Measurements from ENCODE around the gene GRHL1. TPM values are rescaled to one million over a fixed set of nuclear protein-coding genes. Genes with fewer than 3 reads are reported as not detected.

The GRHL1 gene
- polyA plus RNA-seq, 1 donor (not counting 4 experiments of a cell fraction or from before 2014, with no cell fraction given), result 7.8 TPM

DNA sequence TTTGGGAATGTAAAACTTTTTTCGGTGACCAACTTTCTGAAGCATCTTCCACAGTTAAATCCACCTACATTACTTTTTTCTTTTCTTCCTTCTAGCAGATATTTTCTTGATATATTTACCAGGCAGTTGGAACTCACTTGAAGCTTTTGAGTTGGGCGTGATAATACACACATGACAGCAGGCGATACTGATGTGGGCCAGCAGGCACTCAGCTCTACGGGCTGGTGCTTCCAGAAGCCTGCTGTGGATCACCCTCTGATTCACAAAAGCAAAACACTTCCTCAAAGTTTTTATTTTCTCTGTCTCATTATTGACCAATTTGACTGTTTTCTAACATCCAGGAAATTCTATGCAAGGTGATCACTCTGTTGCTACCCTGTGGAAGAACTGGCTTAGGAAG is 22.9 kb downstream of the GRHL1 start:
- Histone ChIP-seq H2AFZ (ENCODE audit: control insufficient read depth, low read length) (no peak overlapping the region), H3K4me1 (ENCODE audit: control insufficient read depth, extremely low read depth, insufficient read depth, low read length) (peaks cover 20% of the 10 kb centered on the region), H3K36me3 (ENCODE audit: control insufficient read depth in 2 of 2, extremely low read depth in 1 of 2, insufficient read depth in 2 of 2, low read length in 2 of 2) (no peaks in the 10 kb centered on the region), H4K20me1 (ENCODE audit: control insufficient read depth, extremely low read depth, insufficient read depth, low read length) (no peaks in the 10 kb centered on the region), H3K9me1 (ENCODE audit: control insufficient read depth, extremely low read depth, insufficient read depth, low read length) (no peaks in the 10 kb centered on the region), H3K4me3 (ENCODE audit: control insufficient read depth in 2 of 3, extremely low read depth in 1 of 3, insufficient read depth in 2 of 3, low read depth in 1 of 3, low read length in 3 of 3) (no peak overlapping the region), H3K27me3 (ENCODE audit: control insufficient read depth, extremely low read depth, insufficient read depth, low read length) (no peaks in the 10 kb centered on the region), H3K27ac (ENCODE audit: control insufficient read depth, insufficient read depth, low read length) (no peak overlapping the region), H3K9me3 (ENCODE audit: control insufficient read depth, low read depth, low read length) (no peaks in the 10 kb centered on the region), H3K4me2 (ENCODE audit: control insufficient read depth, extremely low read depth, insufficient read depth, low read depth, low read length) (no peak overlapping the region), H3K9ac (ENCODE audit: control insufficient read depth, extremely low read depth, insufficient read depth, low read length) (no peak overlapping the region), H3K79me2 (ENCODE audit: control insufficient read depth, insufficient read depth, low read length) (no peaks in the 10 kb centered on the region)
- FAIRE-seq (no peak), DNase-seq (ENCODE audit: low read depth, low spot score) (no peak)
- no peak for TF ChIP-seq EZH2 (IDR thresholded peaks at IDR 0.05; ENCODE audit: low read length)
- TF ChIP-seq CTCF (optimal IDR thresholded peaks at IDR 0.05 in 1 of 3, IDR thresholded peaks at IDR 0.05 in 1 of 3, conservative IDR thresholded peaks at IDR 0.05 in 1 of 3; ENCODE audit: extremely low read depth in 1 of 3, insufficient read depth in 2 of 3, low read length in 3 of 3), result no peak
- dilution Hi-C loops (cut with MboI; ENCODE audit: extremely low pct_ligation_motif_present, low sequenced_read_pairs), result no loop called here

- DNase-seq (ENCODE audit: low read depth, low spot score) (no peak), FAIRE-seq (no peak)
- dilution Hi-C loops (cut with MboI; ENCODE audit: extremely low pct_ligation_motif_present, low sequenced_read_pairs), result no loop called here
- Histone ChIP-seq H3K27ac (ENCODE audit: control insufficient read depth, insufficient read depth, low read length) (no peak overlapping the region), H2AFZ (ENCODE audit: control insufficient read depth, low read length) (no peak overlapping the region), H3K9me3 (ENCODE audit: control insufficient read depth, low read depth, low read length) (no peaks in the 10 kb centered on the region), H3K4me1 (ENCODE audit: control insufficient read depth, extremely low read depth, insufficient read depth, low read length) (peaks cover 20% of the 10 kb centered on the region), H3K27me3 (ENCODE audit: control insufficient read depth, extremely low read depth, insufficient read depth, low read length) (no peaks in the 10 kb centered on the region), H3K79me2 (ENCODE audit: control insufficient read depth, insufficient read depth, low read length) (no peaks in the 10 kb centered on the region), H4K20me1 (ENCODE audit: control insufficient read depth, extremely low read depth, insufficient read depth, low read length) (no peaks in the 10 kb centered on the region), H3K9me1 (ENCODE audit: control insufficient read depth, extremely low read depth, insufficient read depth, low read length) (no peaks in the 10 kb centered on the region), H3K36me3 (ENCODE audit: control insufficient read depth in 2 of 2, extremely low read depth in 1 of 2, insufficient read depth in 2 of 2, low read length in 2 of 2) (no peaks in the 10 kb centered on the region), H3K4me3 (ENCODE audit: control insufficient read depth in 2 of 3, extremely low read depth in 1 of 3, insufficient read depth in 2 of 3, low read depth in 1 of 3, low read length in 3 of 3) (no peak overlapping the region), H3K4me2 (ENCODE audit: control insufficient read depth, extremely low read depth, insufficient read depth, low read depth, low read length) (no peak overlapping the region), H3K9ac (ENCODE audit: control insufficient read depth, extremely low read depth, insufficient read depth, low read length) (no peak overlapping the region)
- no peak for TF ChIP-seq EZH2 (IDR thresholded peaks at IDR 0.05; ENCODE audit: low read length)
- no peak for TF ChIP-seq CTCF (optimal IDR thresholded peaks at IDR 0.05 in 1 of 3, IDR thresholded peaks at IDR 0.05 in 1 of 3, conservative IDR thresholded peaks at IDR 0.05 in 1 of 3; ENCODE audit: extremely low read depth in 1 of 3, insufficient read depth in 2 of 3, low read length in 3 of 3)
Observed at GRCh38 chr2:9975328-9975727, 23.8 kb downstream of the GRHL1 start.
